Activated T-helper 1 cell treated with anti-CD3 and anti-CD28 coated beads, Interleukin-12 subunit alpha, Interleukin-12 subunit beta, Interleukin-2, Interleukin-4 antibody, amounts not matched to agents 30 ng/mL and 10 ng/mL and 1 ng/mL, durations not matched to agents 14 hours and 24 hours and 36 hours (primary cell): ENCODE results near the gene NUSAP1. TPM values are rescaled to one million over a fixed set of nuclear protein-coding genes. Genes with fewer than 3 reads are reported as not detected.
A peak's percentile ranks its signal among the peaks of the same experiment; 100 is the strongest.

Source experiments
- DNase-seq: peaks from one replicate; pipeline ENCODE4 v3.0.0; 2021; ENCODE audit warnings: low spot score
- H3K27ac Mint-ChIP-seq: one replicate; pipeline ENCODE4 v1.8.0; 2021; ENCODE audit warnings: mild to moderate bottlenecking, mixed read lengths
- H3K27me3 Mint-ChIP-seq: one replicate; pipeline ENCODE4 v1.8.0; 2022; ENCODE audit warnings: mild to moderate bottlenecking, moderate library complexity, mixed read lengths; ENCODE audit not compliant: insufficient read depth
- H3K36me3 Mint-ChIP-seq: one replicate; pipeline ENCODE4 v1.8.0; 2021; ENCODE audit warnings: low read depth, mixed read lengths
- H3K4me1 Mint-ChIP-seq: one replicate; pipeline ENCODE4 v1.8.0; 2021; ENCODE audit warnings: low read depth, mixed read lengths
- H3K4me3 Mint-ChIP-seq: one replicate; pipeline ENCODE4 v1.8.0; 2021; ENCODE audit warnings: mild to moderate bottlenecking, moderate library complexity, mixed read lengths
- H3K9me3 Mint-ChIP-seq: one replicate; pipeline ENCODE4 v1.8.0; 2021; ENCODE audit warnings: mixed read lengths
- intact Hi-C: fragments of 100-400 bp; cut with micrococcal nuclease; formaldehyde crosslinking; loops from one replicate; pipeline ENCODE4 v1.15.1; 2024
- total RNA-seq: library from RNA; stranded (reverse); gene quantifications from 2 replicates; pipeline ENCODE4 v1.2.3, GENCODE V29; 2022

NUSAP1 gene
- total RNA-seq, 1 donor from 2014 or later, result 117 TPM

DNA sequence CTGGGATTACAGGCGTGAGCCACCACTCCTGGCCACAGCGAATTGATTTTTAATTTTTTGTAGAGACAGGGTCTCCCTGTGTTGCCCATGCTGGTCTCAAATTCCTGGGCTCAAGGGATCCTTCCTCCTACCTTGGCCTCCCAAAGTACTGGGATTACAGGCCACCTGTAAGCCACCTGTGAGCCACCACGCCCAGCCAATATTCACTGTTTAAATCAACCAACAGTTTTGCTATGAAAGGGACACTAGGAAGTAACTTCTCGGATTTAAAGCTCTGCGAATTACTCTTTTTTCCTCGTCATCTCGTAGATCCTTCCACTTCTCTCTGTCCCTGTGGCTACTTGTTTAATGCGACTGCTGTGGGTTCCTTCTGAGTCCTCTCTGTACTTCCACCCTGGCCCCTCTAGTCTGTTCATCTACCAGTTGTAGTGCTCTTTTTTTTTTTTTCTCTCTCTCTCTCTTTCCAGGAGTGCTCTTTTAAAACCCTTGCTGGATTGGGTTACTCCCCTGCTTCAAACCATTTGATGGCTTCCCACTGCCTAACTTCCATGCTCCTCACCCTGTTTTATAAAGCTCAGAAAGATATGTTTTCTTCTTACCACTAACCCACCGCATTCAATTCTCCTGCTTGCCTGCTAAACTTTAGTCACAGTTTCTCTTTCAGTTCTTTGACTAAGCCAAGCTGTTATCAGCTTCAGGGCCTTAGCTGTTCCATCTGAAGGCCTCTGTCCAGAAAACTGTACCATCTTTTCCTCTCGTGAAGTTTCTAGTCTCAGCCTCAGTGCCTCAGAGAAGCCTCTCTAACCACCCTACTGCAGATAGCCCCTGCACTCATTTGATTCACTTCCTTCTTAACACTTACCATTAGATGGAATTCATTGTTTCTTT lies 96.6 kb downstream of the NUSAP1 start:
- Mint-ChIP-seq H3K27me3 (no peaks in the 10 kb centered on the region), H3K27ac (peak overlapping the region; percentile 97), H3K9me3 (no peaks in the 10 kb centered on the region), H3K4me1 (peaks cover 26% of the 10 kb centered on the region), H3K36me3 (peaks cover 8% of the 10 kb centered on the region), H3K4me3 (peak overlapping the region; percentile 66)
- DNase-seq, result no peak
- intact Hi-C loops, result loop anchor here (1.0 kb wide), 1 partner anchor 27 kb away; the partner anchor contains the start of gene NDUFAF1

Other genes with a start within 250 kb of the NUSAP1 start
- gene INO80, start 216.6 kb upstream of the NUSAP1 start, total RNA-seq, result 39.2 and 39.6 TPM in 2 replicates
- gene EXD1, start 102.1 kb upstream of the NUSAP1 start, total RNA-seq, result not detected in 2 replicates
- gene CHP1, start 101.6 kb upstream of the NUSAP1 start, total RNA-seq, result 43.5 and 55.2 TPM in 2 replicates
- 15.6 and 17.6 TPM in 2 replicates for gene OIP5, start 290 bp upstream of the NUSAP1 start, total RNA-seq
- 26.7 and 28.0 TPM in 2 replicates for gene NDUFAF1, start 69.6 kb downstream of the NUSAP1 start, total RNA-seq
- 41.0 and 44.7 TPM in 2 replicates for gene RTF1, start 84.2 kb downstream of the NUSAP1 start, total RNA-seq
- 2.8 and 3.1 TPM in 2 replicates for gene ITPKA, start 161.0 kb downstream of the NUSAP1 start, total RNA-seq
- gene LTK, start 180.9 kb downstream of the NUSAP1 start, total RNA-seq, result 0.13 TPM in 1 of 2 replicates, not detected in the other
- gene RPAP1, start 211.4 kb downstream of the NUSAP1 start, total RNA-seq, result 52.4 and 58.1 TPM in 2 replicates
- gene TYRO3, start 226.3 kb downstream of the NUSAP1 start, total RNA-seq, result 2.6 and 3.0 TPM in 2 replicates